GM23248 (cell line): ENCODE results near the gene LOXL3. TPM values are rescaled to one million over a fixed set of nuclear protein-coding genes. Genes with fewer than 3 reads are reported as not detected.

ENCODE experiments used
- DNase-seq: peaks from one replicate; pipeline ENCODE4 v3.0.0-alpha.2; 2015
- H2AFZ ChIP-seq: fragments of 200-600 bp; sonication (generic); 2 replicates; pipeline ENCODE4 v1.6.1; 2016; ENCODE audit warnings: antibody characterized with exemption
- H3F3A ChIP-seq: fragments of 200-600 bp; sonication (generic); 2 replicates; pipeline ENCODE4 v1.6.1; 2016; ENCODE audit warnings: mild to moderate bottlenecking, antibody characterized with exemption, mixed run types; ENCODE audit not compliant: insufficient read depth
- H3K27ac ChIP-seq: fragments of 200-600 bp; sonication (generic); 2 replicates; pipeline ENCODE4 v1.5.1; 2016; ENCODE audit warnings: mild to moderate bottlenecking
- H3K27me3 ChIP-seq: fragments of 200-600 bp; sonication (generic); replicated peaks from 2 replicates; pipeline ENCODE4 v1.6.1; 2016; ENCODE audit warnings: mild to moderate bottlenecking; ENCODE audit not compliant: insufficient read depth
- H3K36me3 ChIP-seq: fragments of 200-600 bp; sonication (generic); 2 replicates; pipeline ENCODE4 v1.6.1; 2016; ENCODE audit warnings: low read depth, mild to moderate bottlenecking
- H3K4me1 ChIP-seq: fragments of 200-600 bp; sonication (generic); 2 replicates; pipeline ENCODE4 v1.6.1; 2016; ENCODE audit warnings: mild to moderate bottlenecking; ENCODE audit not compliant: insufficient read depth
- H3K4me2 ChIP-seq: fragments of 200-600 bp; sonication (generic); one replicate; pipeline ENCODE4 v1.6.1; 2016; ENCODE audit warnings: mild to moderate bottlenecking; ENCODE audit not compliant: unreplicated experiment
- H3K4me3 ChIP-seq: fragments of 200-600 bp; sonication (generic); 2 replicates; pipeline ENCODE4 v1.5.1; 2016; ENCODE audit warnings: mild to moderate bottlenecking
- H3K79me2 ChIP-seq: fragments of 200-600 bp; sonication (generic); 2 replicates; pipeline ENCODE4 v1.6.1; 2016; ENCODE audit warnings: mild to moderate bottlenecking; ENCODE audit not compliant: insufficient read depth
- H3K9ac ChIP-seq: fragments of 200-600 bp; sonication (generic); 2 replicates; pipeline ENCODE4 v1.6.1; 2016; ENCODE audit warnings: mild to moderate bottlenecking
- H3K9me2 ChIP-seq: fragments of 200-600 bp; sonication (generic); 2 replicates; pipeline ENCODE4 v1.6.1; 2016; ENCODE audit warnings: mixed run types, mild to moderate bottlenecking, moderate library complexity; ENCODE audit not compliant: insufficient read depth
- H3K9me3 ChIP-seq: fragments of 200-600 bp; sonication (generic); one replicate; pipeline ENCODE4 v1.6.1; 2017; ENCODE audit warnings: low read depth
- H4K20me1 ChIP-seq: fragments of 200-600 bp; sonication (generic); 2 replicates; pipeline ENCODE4 v1.6.0; 2016; ENCODE audit not compliant: insufficient read depth
- EZH2 ChIP-seq: fragments of 200-600 bp; sonication (generic); IDR thresholded peaks from 2 replicates; pipeline ENCODE4 v1.6.1; 2018; ENCODE audit warnings: antibody characterized with exemption, mild to moderate bottlenecking; ENCODE audit not compliant: insufficient read depth, poor library complexity, severe bottlenecking
- EZH2phosphoT487 ChIP-seq: fragments of 200-600 bp; sonication (generic); IDR thresholded peaks from 2 replicates; pipeline ENCODE4 v1.6.1; 2018; ENCODE audit warnings: antibody characterized with exemption, moderate library complexity, mild to moderate bottlenecking, low read depth; ENCODE audit not compliant: insufficient read depth
- WGBS, 2 experiments: methylation state at CpG; one replicate each; pipeline ENCODE4 v1.1.6; 2015 to 2017; ENCODE audit warnings: low lambda C conversion rate in 2 of 2, low coverage in 1 of 2; ENCODE audit errors: missing lambda C conversion rate in 2 of 2; 5-methylcytosine and 5-hydroxymethylcytosine counted together
- in situ Hi-C: fragments of 300-500 bp; cut with MboI; formaldehyde crosslinking; loops from 2 replicates; pipeline ENCODE4 v1.15.0; 2020
- polyA plus RNA-seq: library from polyadenylated mRNA; unstranded; fragments of >200 nt; fragmentation: Nextera tagmentation; extraction: Ambion mirVana; gene quantifications from 2 replicates; pipeline ENCODE4 v1.2.1, GENCODE V29; 2016
- total RNA-seq: library from RNA; depleted of rRNA; stranded (reverse); fragments of >200 nt; shearing (Covaris generic); gene quantifications from 2 replicates; pipeline ENCODE4 v1.2.3, GENCODE V29; 2014; rRNA removed

LOXL3 gene
- total and polyA plus RNA-seq, 2 experiments from 2014 or later: 52.4 to 55.2 TPM

DNA sequence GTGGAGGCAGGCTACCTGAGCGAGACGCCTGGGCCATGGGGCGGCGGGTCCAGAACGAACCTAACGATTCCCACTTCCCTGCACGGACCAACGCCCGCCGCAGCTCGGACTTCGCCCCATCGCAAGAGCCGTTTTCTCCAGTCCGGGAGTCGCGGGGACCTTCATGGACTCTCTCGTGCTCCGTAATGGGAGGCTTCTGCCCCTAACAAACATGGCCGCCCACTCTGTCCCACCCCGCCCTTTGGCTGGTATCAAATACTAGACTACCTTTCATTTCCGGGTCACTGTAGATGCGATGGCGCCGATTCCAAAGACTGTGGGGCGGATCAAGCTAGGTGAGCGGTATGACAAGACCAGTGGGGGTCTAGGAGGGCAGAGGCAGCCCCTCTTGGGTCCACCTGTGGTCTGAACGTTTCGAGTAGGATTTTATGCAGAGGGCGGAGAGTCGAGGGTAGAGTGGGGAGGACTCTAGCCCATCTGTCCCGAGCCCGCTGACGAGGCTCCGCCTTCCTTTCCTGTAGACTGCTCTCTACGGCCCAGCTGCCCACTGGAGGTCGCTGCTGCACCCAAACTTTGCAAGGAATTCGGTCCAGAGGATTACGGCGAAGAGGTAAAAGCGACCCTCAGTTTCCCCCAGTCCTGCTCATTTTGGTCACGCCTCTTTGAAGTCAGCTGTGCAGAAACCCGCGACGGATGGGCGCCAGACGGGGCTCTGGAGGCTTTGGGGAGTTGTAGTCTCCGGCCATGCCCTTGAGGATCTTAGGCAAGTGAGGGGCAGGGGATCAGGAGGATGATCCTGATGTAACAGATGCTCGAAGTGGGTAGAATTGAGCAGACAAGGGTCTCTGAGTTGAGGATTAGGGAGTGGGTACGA, 70.7 kb downstream of the LOXL3 start, which contains the start of the genes CCDC142 and TTC31:
Gene CCDC142 (minus strand): TSS at position 198 of the 874 bp plus-strand sequence. CDS start 161 bp downstream, at position 37.
Gene TTC31 (plus strand): TSS at position 281 of the 874 bp plus-strand sequence. CDS start 15 bp downstream, at position 296.
- Histone ChIP-seq H3K4me1 (peaks cover 25% of the 10 kb centered on the region), H2AFZ (peak within 1 kb of the TSS; percentile 96), H3K4me3 (peak within 1 kb of the TSS; percentile 99), H3K27me3 (no peaks in the 10 kb centered on the region), H3F3A (peaks cover 13% of the 10 kb centered on the region), H3K9me2 (no peaks in the 10 kb centered on the region), H3K4me2 (peak within 1 kb of the TSS; percentile 97), H3K36me3 (peaks cover 5% of the 10 kb centered on the region; the same call in 1 of the 2 replicates), H3K9me3 (no peaks in the 10 kb centered on the region), H3K79me2 (peaks cover 87% of the 10 kb centered on the region), H4K20me1 (no peaks in the 10 kb centered on the region), H3K27ac (peak within 1 kb of the TSS; percentile 62), H3K9ac (peak within 1 kb of the TSS; percentile 85)
- in situ Hi-C loops: no loop called here
- WGBS, 2 experiments: 0 to 1% methylated on average over 41 to 50 of the region's 50 CpGs
- DNase-seq: peak; percentile 98
- TF ChIP-seq EZH2phosphoT487 (no peak), EZH2 (no peak)

Other genes with a start within 250 kb of the LOXL3 start
- gene SLC4A5, start 210.5 kb downstream of the LOXL3 start, total RNA-seq: 0.32 and 0.38 TPM in 2 replicates
- gene SLC4A5, start 210.5 kb downstream of the LOXL3 start, polyA plus RNA-seq: 0.35 TPM in 1 of 2 replicates, not detected in the other
- 172 and 176 TPM in 2 replicates for gene DCTN1, start 173.6 kb downstream of the LOXL3 start, total RNA-seq
- 169 and 171 TPM in 2 replicates for gene DCTN1, start 173.6 kb downstream of the LOXL3 start, polyA plus RNA-seq
- 1.6 and 3.5 TPM in 2 replicates for gene C2orf81, start 132.3 kb downstream of the LOXL3 start, total RNA-seq
- gene C2orf81, start 132.3 kb downstream of the LOXL3 start, polyA plus RNA-seq: 6.0 TPM in 2 replicates
- 33.4 and 45.0 TPM in 2 replicates for gene WDR54, start 132.2 kb downstream of the LOXL3 start, total RNA-seq
- gene WDR54, start 132.2 kb downstream of the LOXL3 start, polyA plus RNA-seq: 50.8 and 53.3 TPM in 2 replicates
- gene RTKN, start 112.0 kb downstream of the LOXL3 start, total RNA-seq: 13.5 and 17.5 TPM in 2 replicates
- gene RTKN, start 112.0 kb downstream of the LOXL3 start, polyA plus RNA-seq: 13.0 and 14.5 TPM in 2 replicates
- 10.9 and 32.5 TPM in 2 replicates for gene INO80B, start 98.9 kb downstream of the LOXL3 start, total RNA-seq
- gene INO80B, start 98.9 kb downstream of the LOXL3 start, polyA plus RNA-seq: 3.8 and 4.9 TPM in 2 replicates
- 37.9 and 58.7 TPM in 2 replicates for gene WBP1, start 95.5 kb downstream of the LOXL3 start, total RNA-seq
- gene WBP1, start 95.5 kb downstream of the LOXL3 start, polyA plus RNA-seq: 42.4 and 47.1 TPM in 2 replicates
- gene MOGS, start 88.6 kb downstream of the LOXL3 start, total RNA-seq: 55.7 and 58.6 TPM in 2 replicates
- 14.5 and 16.8 TPM in 2 replicates for gene MOGS, start 88.6 kb downstream of the LOXL3 start, polyA plus RNA-seq
- 14.8 and 18.5 TPM in 2 replicates for gene MRPL53, start 81.3 kb downstream of the LOXL3 start, total RNA-seq
- gene MRPL53, start 81.3 kb downstream of the LOXL3 start, polyA plus RNA-seq: 69.2 and 71.0 TPM in 2 replicates
- gene CCDC142, start 70.9 kb downstream of the LOXL3 start, total RNA-seq: 5.1 and 12.8 TPM in 2 replicates
- gene CCDC142, start 70.9 kb downstream of the LOXL3 start, polyA plus RNA-seq: 6.4 and 6.8 TPM in 2 replicates
- 15.9 and 17.7 TPM in 2 replicates for gene TTC31, start 70.9 kb downstream of the LOXL3 start, total RNA-seq
- gene TTC31, start 70.9 kb downstream of the LOXL3 start, polyA plus RNA-seq: 14.2 and 20.4 TPM in 2 replicates
- gene LBX2, start 54.3 kb downstream of the LOXL3 start, total RNA-seq: 0.38 and 4.6 TPM in 2 replicates
- 0.87 and 1.1 TPM in 2 replicates for gene LBX2, start 54.3 kb downstream of the LOXL3 start, polyA plus RNA-seq
- 15.6 and 24.1 TPM in 2 replicates for gene PCGF1, start 46.2 kb downstream of the LOXL3 start, total RNA-seq
- gene PCGF1, start 46.2 kb downstream of the LOXL3 start, polyA plus RNA-seq: 23.5 and 24.8 TPM in 2 replicates
- not detected in 2 replicates for gene TLX2, start 39.5 kb downstream of the LOXL3 start, total RNA-seq
- not detected in 2 replicates for gene TLX2, start 39.5 kb downstream of the LOXL3 start, polyA plus RNA-seq
- gene DQX1, start 27.7 kb downstream of the LOXL3 start, total RNA-seq: not detected in 2 replicates
- not detected in 2 replicates for gene DQX1, start 27.7 kb downstream of the LOXL3 start, polyA plus RNA-seq
- 114 and 119 TPM in 2 replicates for gene AUP1, start 24.2 kb downstream of the LOXL3 start, total RNA-seq
- 119 and 122 TPM in 2 replicates for gene AUP1, start 24.2 kb downstream of the LOXL3 start, polyA plus RNA-seq
- 23.0 and 35.2 TPM in 2 replicates for gene HTRA2, start 24.0 kb downstream of the LOXL3 start, total RNA-seq
- 33.6 and 34.0 TPM in 2 replicates for gene HTRA2, start 24.0 kb downstream of the LOXL3 start, polyA plus RNA-seq
- gene DOK1, start 778 bp upstream of the LOXL3 start, total RNA-seq: 32.2 and 40.3 TPM in 2 replicates
- 32.6 and 36.2 TPM in 2 replicates for gene DOK1, start 778 bp upstream of the LOXL3 start, polyA plus RNA-seq
- gene M1AP, start 94.4 kb upstream of the LOXL3 start, total RNA-seq: 0.25 and 1.5 TPM in 2 replicates
- gene M1AP, start 94.4 kb upstream of the LOXL3 start, polyA plus RNA-seq: 0.13 and 0.18 TPM in 2 replicates
- gene SEMA4F, start 100.3 kb upstream of the LOXL3 start, total RNA-seq: 4.2 and 15.6 TPM in 2 replicates
- gene SEMA4F, start 100.3 kb upstream of the LOXL3 start, polyA plus RNA-seq: 5.6 and 5.9 TPM in 2 replicates